ENCODE data around the gene NAALADL2.

NAALADL2 gene

DNA sequence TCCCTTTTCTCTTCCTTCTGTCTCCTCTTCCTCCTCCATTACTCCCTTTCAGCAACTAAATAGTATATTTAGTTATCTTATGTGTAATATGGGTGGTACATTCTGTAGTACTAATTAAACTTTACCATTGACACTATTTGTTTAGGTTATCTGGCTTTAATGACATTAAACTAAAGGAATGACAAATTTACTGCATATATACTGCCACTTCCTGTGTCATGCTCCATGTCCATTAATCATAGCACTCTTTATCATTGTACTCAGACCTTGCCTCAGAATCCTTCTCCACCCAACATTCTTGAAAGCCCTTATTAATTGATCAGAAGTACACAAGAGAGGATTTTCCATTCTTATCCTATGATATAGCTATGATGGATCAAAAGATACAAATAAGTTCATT, 244.2 kb downstream of the NAALADL2 start:
- Histone ChIP-seq H2BK120ac (ENCODE audit: low read depth, low read length) (no peak overlapping the region), H3K27ac (ENCODE audit: low read depth, low read length) (no peak overlapping the region), H3K36me3 (ENCODE audit: control insufficient read depth, insufficient read depth, low read length) (no peaks in the 10 kb centered on the region), H3K4me2 (ENCODE audit: low read length) (no peak overlapping the region), H3K79me2 (ENCODE audit: control insufficient read depth, insufficient read depth, low read length) (no peaks in the 10 kb centered on the region), H3K4ac (ENCODE audit: low read depth, low read length) (no peak overlapping the region), H3K79me1 (ENCODE audit: low read length) (no peaks in the 10 kb centered on the region), H3K4me1 (ENCODE audit: control insufficient read depth, low read depth, low read length) (no peaks in the 10 kb centered on the region), H2BK5ac (ENCODE audit: low read length) (no peak overlapping the region), H4K8ac (ENCODE audit: low read depth, low read length) (no peak overlapping the region), H4K5ac (ENCODE audit: low read length) (no peak overlapping the region), H3K56ac (ENCODE audit: low read length) (no peak overlapping the region), H2BK15ac (replicated peaks; ENCODE audit: low read depth) (no peak overlapping the region), H2AK5ac (ENCODE audit: low read length) (no peak overlapping the region), H3K9ac (ENCODE audit: low read length) (no peak overlapping the region), H3K23ac (ENCODE audit: low read length) (no peak overlapping the region), H3K18ac (ENCODE audit: low read length) (no peak overlapping the region), H3K4me3 (ENCODE audit: low read length) (no peak overlapping the region), H3K27me3 (ENCODE audit: insufficient read depth, low read length, poor library complexity) (no peaks in the 10 kb centered on the region)
- no peak for DNase-seq

DNA sequence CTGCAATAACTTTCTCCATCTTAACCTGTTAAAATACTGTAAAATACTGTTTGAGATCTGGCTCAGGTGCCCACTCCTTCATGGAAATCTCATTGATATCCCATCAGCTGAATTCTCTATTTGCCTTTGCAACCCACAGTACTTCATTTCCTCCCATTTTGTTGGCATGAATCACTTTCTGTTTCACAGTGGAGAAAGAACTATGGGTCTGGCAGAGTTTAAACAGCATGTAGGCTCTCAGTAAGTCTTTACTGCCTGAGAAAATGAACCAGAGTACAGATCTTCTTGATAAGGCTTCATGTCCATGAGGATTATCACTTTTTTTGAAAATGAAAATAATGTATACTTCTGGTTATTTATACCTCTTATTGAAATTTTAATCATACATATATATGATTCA, 245.9 kb downstream of the NAALADL2 start:
- H2AK5ac ChIP-seq (ENCODE audit: low read length) = no peak overlapping the region
- no peak overlapping the region for H3K9ac ChIP-seq (ENCODE audit: low read length)
- H3K56ac ChIP-seq (ENCODE audit: low read length) = no peak overlapping the region
- H2BK15ac ChIP-seq (replicated peaks; ENCODE audit: low read depth) = no peak overlapping the region
- no peaks in the 10 kb centered on the region for H3K27me3 ChIP-seq (ENCODE audit: insufficient read depth, low read length, poor library complexity)
- no peak overlapping the region for H3K18ac ChIP-seq (ENCODE audit: low read length)
- no peak overlapping the region for H4K5ac ChIP-seq (ENCODE audit: low read length)
- H3K23ac ChIP-seq (ENCODE audit: low read length) = no peak overlapping the region
- H3K36me3 ChIP-seq (ENCODE audit: control insufficient read depth, insufficient read depth, low read length) = no peaks in the 10 kb centered on the region
- no peak for DNase-seq
- no peaks in the 10 kb centered on the region for H3K4me1 ChIP-seq (ENCODE audit: control insufficient read depth, low read depth, low read length)
- no peaks in the 10 kb centered on the region for H3K79me2 ChIP-seq (ENCODE audit: control insufficient read depth, insufficient read depth, low read length)
- H2BK120ac ChIP-seq (ENCODE audit: low read depth, low read length) = no peak overlapping the region
- H3K4ac ChIP-seq (ENCODE audit: low read depth, low read length) = no peak overlapping the region
- H3K79me1 ChIP-seq (ENCODE audit: low read length) = no peaks in the 10 kb centered on the region
- no peak overlapping the region for H2BK5ac ChIP-seq (ENCODE audit: low read length)
- no peak overlapping the region for H4K8ac ChIP-seq (ENCODE audit: low read depth, low read length)
- H3K4me2 ChIP-seq (ENCODE audit: low read length) = no peak overlapping the region
- H3K27ac ChIP-seq (ENCODE audit: low read depth, low read length) = no peak overlapping the region
- no peak overlapping the region for H3K4me3 ChIP-seq (ENCODE audit: low read length)

DNA sequence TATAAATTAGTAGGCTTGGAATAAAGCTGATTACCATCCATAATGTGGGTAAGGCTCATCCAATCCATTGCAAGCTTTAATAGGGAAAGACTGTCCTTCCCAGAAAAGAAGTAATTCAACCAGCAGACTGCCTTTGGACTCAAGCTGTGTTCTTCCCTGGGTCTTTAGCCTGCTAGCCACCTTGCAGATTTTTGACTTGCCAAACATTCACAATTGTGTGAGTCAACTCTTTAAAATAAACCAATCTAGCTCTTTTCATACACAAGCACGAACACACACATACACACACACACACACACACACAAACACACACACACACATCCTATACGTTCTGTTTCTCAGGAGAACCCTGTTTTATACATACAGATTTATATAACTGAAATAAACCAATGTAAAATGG, 248.1 kb downstream of the NAALADL2 start:
- no peak overlapping the region for H3K27ac ChIP-seq (ENCODE audit: low read depth, low read length)
- H3K4me3 ChIP-seq (ENCODE audit: low read length) = no peak overlapping the region
- no peak overlapping the region for H3K18ac ChIP-seq (ENCODE audit: low read length)
- no peak overlapping the region for H2BK15ac ChIP-seq (replicated peaks; ENCODE audit: low read depth)
- H3K23ac ChIP-seq (ENCODE audit: low read length) = no peak overlapping the region
- no peaks in the 10 kb centered on the region for H3K27me3 ChIP-seq (ENCODE audit: insufficient read depth, low read length, poor library complexity)
- no peak overlapping the region for H3K56ac ChIP-seq (ENCODE audit: low read length)
- no peak overlapping the region for H4K5ac ChIP-seq (ENCODE audit: low read length)
- no peak overlapping the region for H4K8ac ChIP-seq (ENCODE audit: low read depth, low read length)
- H3K79me2 ChIP-seq (ENCODE audit: control insufficient read depth, insufficient read depth, low read length) = no peaks in the 10 kb centered on the region
- 100% methylated on average over 1 of the region's 2 CpGs for WGBS (ENCODE audit: extremely low coverage, insufficient coverage, low lambda C conversion rate)
- no peaks in the 10 kb centered on the region for H3K36me3 ChIP-seq (ENCODE audit: control insufficient read depth, insufficient read depth, low read length)
- H3K9ac ChIP-seq (ENCODE audit: low read length) = no peak overlapping the region
- no peaks in the 10 kb centered on the region for H3K4me1 ChIP-seq (ENCODE audit: control insufficient read depth, low read depth, low read length)
- H2AK5ac ChIP-seq (ENCODE audit: low read length) = no peak overlapping the region
- DNase-seq = no peak
- H3K4ac ChIP-seq (ENCODE audit: low read depth, low read length) = no peak overlapping the region
- H3K79me1 ChIP-seq (ENCODE audit: low read length) = no peaks in the 10 kb centered on the region
- H2BK5ac ChIP-seq (ENCODE audit: low read length) = no peak overlapping the region
- no peak overlapping the region for H2BK120ac ChIP-seq (ENCODE audit: low read depth, low read length)
- no peak overlapping the region for H3K4me2 ChIP-seq (ENCODE audit: low read length)

DNA sequence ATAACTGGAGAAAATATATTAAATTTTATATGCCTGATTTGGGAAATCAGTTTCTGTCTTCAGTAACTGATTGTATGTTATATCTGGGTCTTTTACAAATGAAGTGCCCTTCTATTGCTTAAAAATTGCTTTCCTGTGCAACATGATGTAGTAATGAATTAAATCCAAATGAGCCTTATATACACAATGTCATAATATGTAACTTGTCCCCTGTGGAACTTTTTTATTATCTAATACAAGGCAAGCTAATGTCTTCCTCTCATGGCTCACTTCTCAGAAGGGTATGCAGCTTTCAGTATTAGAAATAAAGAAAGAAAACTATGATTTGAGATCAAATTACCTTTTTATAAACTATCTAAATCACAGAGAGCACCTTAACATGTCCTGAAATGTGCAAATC, 248.9 kb downstream of the NAALADL2 start:
- no peaks in the 10 kb centered on the region for H3K4me1 ChIP-seq (ENCODE audit: control insufficient read depth, low read depth, low read length)

DNA sequence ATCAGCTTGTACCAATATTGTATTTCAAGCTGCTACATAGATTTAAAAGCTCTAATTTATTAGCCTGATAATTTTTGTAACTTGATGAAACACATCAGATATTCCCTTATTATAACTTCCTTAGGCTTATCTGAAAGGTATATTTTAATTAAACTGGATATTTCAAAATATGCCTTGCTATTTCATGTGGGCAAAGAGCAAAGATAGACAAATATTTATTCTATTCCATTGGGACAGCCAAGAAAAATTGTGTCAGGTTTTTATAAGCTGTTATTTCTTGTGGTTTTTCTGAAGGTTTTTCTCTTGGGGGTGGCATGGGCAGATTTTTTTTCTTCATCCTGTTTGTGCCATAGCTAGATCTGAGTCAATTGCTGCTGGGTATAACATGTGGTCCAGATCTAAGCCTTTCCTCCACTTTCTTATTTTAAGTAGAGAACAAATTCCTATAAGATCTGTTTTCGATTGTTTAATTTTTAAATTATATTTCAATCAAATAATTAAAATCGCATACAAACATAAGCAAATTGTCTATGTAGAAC, 249.5 kb downstream of the NAALADL2 start:
- H4K5ac ChIP-seq (ENCODE audit: low read length) = no peak overlapping the region
- no peak overlapping the region for H3K23ac ChIP-seq (ENCODE audit: low read length)
- no peaks in the 10 kb centered on the region for H3K4me1 ChIP-seq (ENCODE audit: control insufficient read depth, low read depth, low read length)
- H3K56ac ChIP-seq (ENCODE audit: low read length) = no peak overlapping the region
- H3K4me3 ChIP-seq (ENCODE audit: low read length) = no peak overlapping the region
- no peaks in the 10 kb centered on the region for H3K36me3 ChIP-seq (ENCODE audit: control insufficient read depth, insufficient read depth, low read length)
- no peak overlapping the region for H3K27ac ChIP-seq (ENCODE audit: low read depth, low read length)
- H3K18ac ChIP-seq (ENCODE audit: low read length) = no peak overlapping the region
- H2BK5ac ChIP-seq (ENCODE audit: low read length) = no peak overlapping the region
- no peaks in the 10 kb centered on the region for H3K27me3 ChIP-seq (ENCODE audit: insufficient read depth, low read length, poor library complexity)
- 100% methylated on average over 2 of the region's 2 CpGs for WGBS (ENCODE audit: extremely low coverage, insufficient coverage, low lambda C conversion rate)
- H2AK5ac ChIP-seq (ENCODE audit: low read length) = no peak overlapping the region
- H3K79me1 ChIP-seq (ENCODE audit: low read length) = no peaks in the 10 kb centered on the region
- H3K4me2 ChIP-seq (ENCODE audit: low read length) = no peak overlapping the region
- no peak overlapping the region for H2BK15ac ChIP-seq (replicated peaks; ENCODE audit: low read depth)
- no peak overlapping the region for H3K4ac ChIP-seq (ENCODE audit: low read depth, low read length)
- H2BK120ac ChIP-seq (ENCODE audit: low read depth, low read length) = no peak overlapping the region
- H3K79me2 ChIP-seq (ENCODE audit: control insufficient read depth, insufficient read depth, low read length) = no peaks in the 10 kb centered on the region
- DNase-seq = no peak
- no peak overlapping the region for H4K8ac ChIP-seq (ENCODE audit: low read depth, low read length)
- H3K9ac ChIP-seq (ENCODE audit: low read length) = no peak overlapping the region

More for the DNA sequence above, 248.9 kb downstream of the NAALADL2 start:
- Histone ChIP-seq H3K36me3 (ENCODE audit: control insufficient read depth, insufficient read depth, low read length) (no peaks in the 10 kb centered on the region), H3K79me2 (ENCODE audit: control insufficient read depth, insufficient read depth, low read length) (no peaks in the 10 kb centered on the region), H2BK120ac (ENCODE audit: low read depth, low read length) (no peak overlapping the region), H3K79me1 (ENCODE audit: low read length) (no peaks in the 10 kb centered on the region), H2BK15ac (replicated peaks; ENCODE audit: low read depth) (no peak overlapping the region), H3K9ac (ENCODE audit: low read length) (no peak overlapping the region), H2BK5ac (ENCODE audit: low read length) (no peak overlapping the region), H2AK5ac (ENCODE audit: low read length) (no peak overlapping the region), H3K27ac (ENCODE audit: low read depth, low read length) (no peak overlapping the region), H3K18ac (ENCODE audit: low read length) (no peak overlapping the region), H3K4ac (ENCODE audit: low read depth, low read length) (no peak overlapping the region), H3K23ac (ENCODE audit: low read length) (no peak overlapping the region), H3K4me3 (ENCODE audit: low read length) (no peak overlapping the region), H4K5ac (ENCODE audit: low read length) (no peak overlapping the region), H4K8ac (ENCODE audit: low read depth, low read length) (no peak overlapping the region), H3K56ac (ENCODE audit: low read length) (no peak overlapping the region), H3K27me3 (ENCODE audit: insufficient read depth, low read length, poor library complexity) (no peaks in the 10 kb centered on the region), H3K4me2 (ENCODE audit: low read length) (no peak overlapping the region)
- no peak for DNase-seq

DNA sequence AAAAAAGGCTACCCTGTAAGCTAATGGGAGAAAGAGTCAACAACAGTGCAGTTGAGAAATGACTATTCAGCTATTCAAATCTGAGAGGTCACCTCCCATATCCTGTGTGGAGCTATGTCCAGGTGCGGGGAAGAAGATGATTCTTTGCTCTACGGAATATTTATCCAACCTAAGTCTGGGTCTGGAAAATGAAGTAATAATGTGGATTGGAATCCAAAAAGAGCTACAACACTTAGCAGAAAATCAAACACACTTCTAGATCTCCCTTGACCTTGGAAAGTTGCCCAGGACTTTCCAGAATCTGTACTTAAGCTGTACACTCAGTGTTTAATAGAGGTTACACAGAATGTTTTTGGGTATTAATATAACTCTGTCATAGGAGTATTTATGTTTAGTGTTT, 251.9 kb downstream of the NAALADL2 start:
- Histone ChIP-seq H2BK120ac (ENCODE audit: low read depth, low read length) (no peak overlapping the region), H3K9ac (ENCODE audit: low read length) (no peak overlapping the region), H2AK5ac (ENCODE audit: low read length) (no peak overlapping the region), H3K79me1 (ENCODE audit: low read length) (no peaks in the 10 kb centered on the region), H4K8ac (ENCODE audit: low read depth, low read length) (no peak overlapping the region), H3K18ac (ENCODE audit: low read length) (no peak overlapping the region), H3K79me2 (ENCODE audit: control insufficient read depth, insufficient read depth, low read length) (no peaks in the 10 kb centered on the region), H3K4me3 (ENCODE audit: low read length) (no peak overlapping the region), H4K5ac (ENCODE audit: low read length) (no peak overlapping the region), H3K4me2 (ENCODE audit: low read length) (no peak overlapping the region), H3K23ac (ENCODE audit: low read length) (no peak overlapping the region), H2BK15ac (replicated peaks; ENCODE audit: low read depth) (no peak overlapping the region), H2BK5ac (ENCODE audit: low read length) (no peak overlapping the region), H3K4me1 (ENCODE audit: control insufficient read depth, low read depth, low read length) (no peaks in the 10 kb centered on the region), H3K27me3 (ENCODE audit: insufficient read depth, low read length, poor library complexity) (no peaks in the 10 kb centered on the region), H3K27ac (ENCODE audit: low read depth, low read length) (no peak overlapping the region), H3K36me3 (ENCODE audit: control insufficient read depth, insufficient read depth, low read length) (no peaks in the 10 kb centered on the region), H3K56ac (ENCODE audit: low read length) (no peak overlapping the region), H3K4ac (ENCODE audit: low read depth, low read length) (no peak overlapping the region)
- WGBS (ENCODE audit: extremely low coverage, insufficient coverage, low lambda C conversion rate) = no CpG with 5 or more reads among the region's 2 CpGs
- DNase-seq = no peak

Measured in mesendoderm (in vitro differentiated cells).